ENCODE results near the gene CALD1.

GRCh38 chr7:134882481-134882880 is 103.0 kb downstream of the CALD1 start:
- TF ChIP-seq CTCF (IDR thresholded peaks at IDR 0.05) (no peak), EZH2 (IDR thresholded peaks at IDR 0.05) (no peak)

Data from neural progenitor cell (in vitro differentiated cells).